HUES6 (cell line): ENCODE results near the gene ART3.

Experiments
- H3K27ac ChIP-seq: 2 replicates; pipeline ENCODE4 v1.7.0; 2013; ENCODE audit warnings: low read depth, mild to moderate bottlenecking, low read length, inconsistent platforms
- H3K27me3 ChIP-seq: 2 replicates; pipeline ENCODE4 v1.6.1; 2013; ENCODE audit warnings: low read length; ENCODE audit not compliant: control insufficient read depth, insufficient read depth
- H3K36me3 ChIP-seq: 2 replicates; pipeline ENCODE4 v1.6.1; 2013; ENCODE audit warnings: low read length; ENCODE audit not compliant: control insufficient read depth, insufficient read depth
- H3K4me1 ChIP-seq: 2 replicates; pipeline ENCODE4 v1.6.1; 2013; ENCODE audit warnings: low read length; ENCODE audit not compliant: control insufficient read depth, insufficient read depth
- H3K4me3 ChIP-seq: 2 replicates; pipeline ENCODE4 v1.5.1; 2013; ENCODE audit warnings: low read depth, low read length
- H3K9ac ChIP-seq: one replicate; pipeline ENCODE4 v1.6.1; 2013; ENCODE audit warnings: mild to moderate bottlenecking, low read length
- H3K9me3 ChIP-seq: 2 replicates; pipeline ENCODE4 v1.6.1; 2013; ENCODE audit warnings: low read depth, low read length; ENCODE audit not compliant: control insufficient read depth, insufficient read depth

Gene ART3

DNA sequence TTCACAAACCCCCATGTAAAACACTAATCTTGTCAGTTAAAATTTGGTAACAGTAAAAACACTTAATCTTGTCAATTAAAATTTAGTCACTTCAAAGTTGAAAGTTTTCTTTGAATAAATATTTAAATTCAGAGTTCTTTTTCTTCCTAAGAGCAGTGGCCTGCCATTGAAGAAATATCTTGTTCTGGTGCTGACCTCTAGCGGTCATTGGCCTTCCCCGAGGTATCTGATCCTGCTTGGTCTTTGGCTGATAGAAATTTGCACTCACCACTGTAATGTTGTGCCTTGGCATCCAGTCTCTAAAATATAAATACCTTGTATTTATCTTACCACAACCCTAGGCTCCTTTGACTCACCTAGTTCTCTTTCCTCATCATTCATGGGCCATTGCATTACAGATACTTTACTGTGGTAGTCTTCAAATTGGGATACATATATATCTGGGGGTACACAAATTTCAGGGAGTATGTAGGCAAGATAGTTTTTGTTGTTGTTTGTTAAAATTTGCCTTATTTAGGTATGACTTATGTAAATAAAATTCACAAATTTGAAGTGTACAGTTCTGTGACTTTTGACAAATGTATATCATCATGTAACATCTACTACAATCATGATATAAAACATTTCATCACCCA is 6.7 kb upstream of the ART3 start:
- H3K9me3 ChIP-seq: no peaks in the 10 kb centered on the region
- no peak overlapping the region for H3K9ac ChIP-seq
- no peak overlapping the region for H3K27ac ChIP-seq
- H3K4me3 ChIP-seq: no peak overlapping the region
- H3K27me3 ChIP-seq: no peaks in the 10 kb centered on the region
- H3K36me3 ChIP-seq: no peaks in the 10 kb centered on the region
- peaks cover 9% of the 10 kb centered on the region for H3K4me1 ChIP-seq

DNA sequence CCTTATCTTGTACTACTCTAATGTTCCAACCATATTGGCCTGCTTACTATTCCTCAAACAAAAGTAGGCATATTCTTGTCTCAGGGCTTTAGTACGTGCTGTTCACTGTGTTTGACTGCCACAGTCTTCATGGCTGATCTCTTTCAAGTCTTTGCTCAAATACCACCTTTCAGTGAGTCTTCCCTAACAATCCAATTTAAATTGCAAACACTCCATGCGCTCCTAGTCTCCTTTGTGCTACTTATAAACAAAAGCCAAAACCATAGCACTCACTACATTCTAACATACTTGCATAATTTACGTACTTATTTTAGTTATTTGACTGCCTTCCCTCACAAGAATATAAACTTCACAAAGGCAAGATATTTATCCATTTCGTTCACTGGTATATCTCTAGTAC is 1.7 kb upstream of the ART3 start:
- Histone ChIP-seq H3K4me3 (peak overlapping the region; percentile 5; the same call in 1 of the 2 replicates), H3K9me3 (no peaks in the 10 kb centered on the region), H3K27me3 (no peaks in the 10 kb centered on the region), H3K27ac (peak overlapping the region; percentile 85), H3K36me3 (no peaks in the 10 kb centered on the region), H3K9ac (peak overlapping the region; percentile 52), H3K4me1 (peaks cover 28% of the 10 kb centered on the region)

DNA sequence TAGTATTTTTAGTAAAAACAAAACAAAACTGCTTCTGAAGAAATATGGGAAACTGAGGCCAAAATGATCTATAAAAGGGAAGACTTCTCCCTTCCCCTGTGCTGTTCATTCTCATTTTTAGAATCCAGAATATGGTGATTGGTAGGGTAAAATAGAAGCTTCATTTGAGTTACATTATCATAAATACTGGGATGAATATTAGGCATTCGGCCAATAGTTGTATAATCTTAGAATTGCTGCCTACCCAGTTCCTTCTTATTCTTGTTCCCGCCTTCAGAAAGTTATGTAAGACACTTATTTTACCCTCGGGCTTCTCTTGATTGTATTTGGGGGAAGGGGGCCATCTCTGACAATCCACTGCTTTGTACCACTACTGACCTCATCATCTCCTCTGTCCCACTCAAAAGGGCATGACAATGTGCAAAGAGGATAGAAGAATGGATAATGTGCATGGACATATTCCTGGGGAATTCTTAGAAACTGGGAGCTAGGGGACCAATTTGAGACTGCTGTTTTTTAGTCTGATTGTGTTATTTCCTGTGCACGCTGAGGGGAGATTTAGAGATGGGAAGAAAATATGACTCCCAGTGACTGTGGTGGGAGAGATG is 588 bp downstream of the ART3 start:
- no peak overlapping the region for H3K9ac ChIP-seq
- no peak overlapping the region for H3K27ac ChIP-seq
- H3K4me3 ChIP-seq: no peak overlapping the region

DNA sequence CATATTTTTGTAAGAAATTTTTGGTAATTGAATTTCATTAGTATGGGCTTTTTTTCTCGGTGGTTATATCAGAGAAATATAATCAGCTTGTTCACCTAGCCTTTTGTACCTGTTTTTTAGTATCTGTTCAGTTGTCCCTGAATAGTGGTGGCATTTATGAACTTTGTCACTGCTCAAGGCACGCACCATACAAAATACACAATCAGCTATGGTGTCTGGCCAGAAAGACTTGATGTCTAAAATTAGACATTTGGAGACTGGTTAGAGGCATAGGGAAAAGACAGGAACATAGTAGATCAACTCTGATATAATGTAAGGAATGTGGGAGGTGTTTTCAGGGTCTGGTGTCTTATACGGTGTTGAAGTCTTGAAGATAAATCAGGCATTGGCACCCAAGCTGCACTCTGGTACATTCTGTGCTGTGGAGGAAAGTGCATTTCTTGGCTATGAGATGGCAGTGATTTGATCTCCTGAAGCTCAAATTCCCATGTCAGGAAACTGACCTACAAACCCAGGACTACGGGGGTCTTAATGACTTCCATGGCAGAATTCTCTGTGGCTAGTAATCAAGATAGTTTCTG is 3.6 kb downstream of the ART3 start:
- no peak overlapping the region for H3K27ac ChIP-seq

More for the DNA sequence above, 588 bp downstream of the ART3 start:
- Histone ChIP-seq H3K4me1 (peaks cover 28% of the 10 kb centered on the region), H3K36me3 (no peaks in the 10 kb centered on the region), H3K27me3 (no peaks in the 10 kb centered on the region), H3K9me3 (no peaks in the 10 kb centered on the region)

DNA sequence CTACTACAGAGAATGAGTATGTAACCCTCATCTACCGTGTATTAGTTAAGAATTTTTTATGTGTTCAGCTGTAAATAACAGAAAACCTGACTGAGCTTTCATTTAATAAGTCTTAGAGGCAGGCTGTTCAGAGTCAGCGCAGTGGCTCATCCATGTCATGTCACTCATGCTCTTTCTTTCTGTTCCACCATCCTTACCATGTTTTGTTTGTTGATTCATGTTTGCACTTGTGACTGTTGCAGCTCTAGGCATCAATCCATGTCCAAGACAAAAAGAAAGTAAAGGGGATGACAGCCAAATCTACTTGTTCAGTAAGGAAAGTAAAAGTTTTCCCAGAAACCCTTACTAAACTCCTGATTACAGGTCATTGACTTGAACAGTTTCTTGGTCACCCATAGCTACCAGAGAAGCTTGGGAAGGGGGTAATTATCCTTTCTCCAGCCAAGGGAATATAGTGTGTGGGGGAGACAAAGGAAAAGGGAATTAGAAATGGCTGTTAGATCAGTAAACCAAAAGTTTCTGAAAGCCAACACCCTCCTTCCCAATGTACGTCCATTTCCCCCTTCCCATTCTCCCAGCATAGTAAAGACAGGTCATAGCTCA is 9.0 kb downstream of the ART3 start:
- H3K36me3 ChIP-seq: no peaks in the 10 kb centered on the region
- no peak overlapping the region for H3K27ac ChIP-seq
- H3K4me1 ChIP-seq: no peaks in the 10 kb centered on the region
- H3K4me3 ChIP-seq: no peak overlapping the region
- H3K9ac ChIP-seq: no peak overlapping the region
- H3K9me3 ChIP-seq: no peaks in the 10 kb centered on the region
- H3K27me3 ChIP-seq: no peaks in the 10 kb centered on the region

More for the DNA sequence above, 3.6 kb downstream of the ART3 start:
- no peaks in the 10 kb centered on the region for H3K27me3 ChIP-seq
- H3K4me1 ChIP-seq: peaks cover 16% of the 10 kb centered on the region
- no peak overlapping the region for H3K9ac ChIP-seq
- no peak overlapping the region for H3K4me3 ChIP-seq
- no peaks in the 10 kb centered on the region for H3K36me3 ChIP-seq
- H3K9me3 ChIP-seq: no peaks in the 10 kb centered on the region

DNA sequence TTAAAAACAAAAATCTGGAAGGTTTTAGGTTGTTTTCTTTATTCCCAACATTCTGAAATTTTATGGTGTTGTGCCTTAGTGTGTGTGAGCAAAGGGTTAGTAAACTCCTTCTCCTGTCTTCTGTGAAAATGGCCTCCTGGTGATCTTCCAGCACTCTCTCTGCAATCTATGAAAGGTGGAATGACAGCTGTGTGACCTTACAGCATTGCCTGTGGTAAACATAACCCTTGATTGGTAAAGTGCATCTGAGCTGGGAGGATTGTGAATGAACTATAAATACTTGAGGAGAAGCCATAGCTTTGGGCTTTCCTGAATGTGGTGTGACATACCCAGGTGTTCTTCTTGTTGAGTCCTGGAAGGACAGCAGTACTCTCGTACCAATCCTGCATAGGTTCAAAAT is 10.0 kb downstream of the ART3 start:
- no peak overlapping the region for H3K27ac ChIP-seq
- no peaks in the 10 kb centered on the region for H3K9me3 ChIP-seq
- H3K9ac ChIP-seq: no peak overlapping the region
- H3K27me3 ChIP-seq: no peaks in the 10 kb centered on the region
- no peak overlapping the region for H3K4me3 ChIP-seq
- no peaks in the 10 kb centered on the region for H3K4me1 ChIP-seq
- H3K36me3 ChIP-seq: no peaks in the 10 kb centered on the region

DNA sequence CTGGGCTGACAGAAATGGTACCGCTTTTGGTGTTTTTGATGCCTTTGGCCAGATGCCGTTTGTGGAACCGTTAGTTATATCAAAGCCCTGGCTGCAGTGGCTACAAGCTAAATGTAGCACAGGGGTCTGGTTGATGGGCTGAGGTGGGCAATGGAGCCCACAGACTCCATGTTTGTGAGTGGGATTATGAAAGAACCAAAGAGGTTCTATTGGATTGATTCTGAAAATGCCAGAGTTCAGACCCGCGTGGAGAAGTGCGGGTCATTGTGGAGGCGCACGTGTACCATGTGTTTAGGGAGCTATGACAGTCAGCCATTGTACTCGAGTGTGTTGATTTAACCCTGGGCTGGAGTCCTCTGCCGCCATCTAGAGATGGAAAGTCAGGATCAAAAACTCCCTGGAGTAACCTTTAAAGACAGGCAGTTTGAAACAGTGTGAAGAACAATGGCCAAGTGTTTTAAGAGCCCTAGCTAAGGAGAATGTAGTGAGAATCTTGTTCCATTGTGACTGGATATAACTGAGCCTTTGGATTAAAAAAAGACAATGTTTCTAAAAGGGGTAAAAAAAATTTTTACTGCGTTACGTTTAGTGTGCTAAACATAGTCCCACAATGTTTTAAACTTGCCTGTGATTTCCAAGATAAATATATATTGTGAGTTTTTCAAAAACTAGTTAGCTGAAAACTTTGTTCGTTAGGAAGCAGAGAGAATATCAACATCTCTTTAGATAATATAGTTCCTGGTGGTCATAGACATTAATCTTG is 12.7 kb downstream of the ART3 start:
- Histone ChIP-seq H3K4me3 (peak overlapping the region; percentile 7; the same call in 1 of the 2 replicates), H3K9ac (no peak overlapping the region)

DNA sequence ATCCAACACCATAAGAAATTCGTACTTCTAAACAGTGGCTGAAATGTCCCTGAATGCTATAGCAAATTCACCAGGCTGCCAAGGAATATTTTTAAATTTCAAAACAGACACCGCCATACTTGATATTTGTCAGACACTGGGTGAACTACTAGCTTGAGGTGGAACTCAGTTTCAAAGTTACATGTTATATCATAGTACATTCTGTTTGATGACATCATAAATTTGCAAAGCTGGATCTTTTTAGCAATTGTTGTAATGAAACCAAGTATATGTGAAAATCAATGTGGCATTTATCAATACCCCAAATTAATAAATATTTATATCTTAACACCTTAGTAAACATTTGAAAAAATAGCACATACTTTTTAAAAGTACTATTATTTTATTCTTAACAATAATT is 14.2 kb downstream of the ART3 start:
- no peaks in the 10 kb centered on the region for H3K4me1 ChIP-seq
- H3K9me3 ChIP-seq: no peaks in the 10 kb centered on the region
- H3K27ac ChIP-seq: no peak overlapping the region
- no peak overlapping the region for H3K4me3 ChIP-seq
- H3K27me3 ChIP-seq: no peaks in the 10 kb centered on the region
- no peaks in the 10 kb centered on the region for H3K36me3 ChIP-seq
- no peak overlapping the region for H3K9ac ChIP-seq

More for the DNA sequence above, 12.7 kb downstream of the ART3 start:
- H3K27ac ChIP-seq: no peak overlapping the region
- H3K9me3 ChIP-seq: no peaks in the 10 kb centered on the region
- H3K4me1 ChIP-seq: no peaks in the 10 kb centered on the region
- H3K27me3 ChIP-seq: no peaks in the 10 kb centered on the region
- H3K36me3 ChIP-seq: no peaks in the 10 kb centered on the region

DNA sequence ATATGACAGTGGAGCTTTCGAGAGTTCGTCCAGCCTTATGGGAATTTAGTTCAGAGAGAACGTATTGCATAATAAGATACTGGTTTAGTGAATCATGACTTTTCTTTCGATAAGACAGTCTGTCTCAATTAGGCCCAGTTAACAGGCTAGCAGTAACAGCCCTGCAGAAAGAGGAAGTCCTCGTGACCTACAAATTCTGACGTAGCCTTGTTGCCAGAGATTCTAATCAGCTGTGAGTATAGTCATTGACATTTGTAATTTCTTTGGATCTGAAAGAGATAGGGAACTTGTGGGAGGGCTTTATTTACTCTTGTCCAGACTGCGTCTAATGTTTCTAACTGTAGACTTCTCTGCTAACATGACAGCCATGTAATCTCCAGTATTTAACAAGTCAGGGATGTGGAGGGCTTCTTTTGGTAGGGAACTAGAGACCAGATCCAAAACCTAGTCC is 15.8 kb downstream of the ART3 start:
- Histone ChIP-seq H3K36me3 (no peaks in the 10 kb centered on the region), H3K9me3 (no peaks in the 10 kb centered on the region), H3K4me1 (no peaks in the 10 kb centered on the region), H3K27ac (no peak overlapping the region), H3K27me3 (no peaks in the 10 kb centered on the region), H3K9ac (no peak overlapping the region), H3K4me3 (no peak overlapping the region)

DNA sequence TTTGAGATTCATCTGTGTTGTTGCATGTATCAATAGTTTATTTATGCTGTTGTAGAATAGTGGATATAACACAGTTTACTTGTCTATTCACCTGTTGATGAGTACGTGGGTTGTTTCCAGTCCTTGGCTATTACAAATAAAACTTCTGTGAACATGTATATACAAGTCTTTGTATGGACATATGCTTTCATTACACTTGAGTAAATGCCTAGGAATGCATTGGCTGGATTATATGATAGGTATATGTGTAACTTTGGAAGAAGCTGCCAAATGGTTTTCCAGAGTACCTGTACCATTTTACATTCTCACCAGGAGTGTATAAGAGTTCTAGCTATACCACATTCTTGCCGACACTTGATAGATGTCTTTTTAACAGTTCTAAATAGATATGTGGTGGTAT is 16.5 kb downstream of the ART3 start:
- Histone ChIP-seq H3K4me3 (no peak overlapping the region), H3K27ac (no peak overlapping the region), H3K9me3 (no peaks in the 10 kb centered on the region), H3K9ac (no peak overlapping the region), H3K36me3 (no peaks in the 10 kb centered on the region), H3K27me3 (no peaks in the 10 kb centered on the region), H3K4me1 (peaks cover 4% of the 10 kb centered on the region; the same call in 1 of the 2 replicates)
